ENCODE measurements around the gene SUPV3L1.

- TF ChIP-seq CTCF (IDR thresholded peaks at IDR 0.05) (no peak), POLR2A (IDR thresholded peaks at IDR 0.05) (no peak)
These were observed 62.8 kb downstream of the SUPV3L1 start for GRCh38 chr10:69242852-69243212.
